HG02973 (cell line): ENCODE data around the gene ARL4A.

Experiments used
- ATAC-seq: cut with Tn5 transposase; IDR thresholded peaks from one replicate; pipeline ENCODE4 v1.9.1; 2021; ENCODE audit warnings: moderate library complexity; ENCODE audit not compliant: unreplicated experiment

ARL4A gene

GRCh38 chr7:12699299-12699698 is 11.9 kb downstream of the ARL4A start:
- no peak for ATAC-seq

- no peak for ATAC-seq
Measured at GRCh38 chr7:12701433-12701832, 14.0 kb downstream of the ARL4A start.

GRCh38 chr7:12703881-12704280 is 16.4 kb downstream of the ARL4A start:
- no peak for ATAC-seq

GRCh38 chr7:12705878-12706277 is 18.4 kb downstream of the ARL4A start:
- no peak for ATAC-seq

GRCh38 chr7:12706900-12707536 is 19.6 kb downstream of the ARL4A start:
- no peak for ATAC-seq

- no peak for ATAC-seq
Measured at GRCh38 chr7:12708314-12708713, 20.9 kb downstream of the ARL4A start.

- no peak for ATAC-seq
Measured at GRCh38 chr7:12709726-12710502, 22.5 kb downstream of the ARL4A start.

- ATAC-seq: no peak
Measured at GRCh38 chr7:12711124-12711523, 23.7 kb downstream of the ARL4A start.

GRCh38 chr7:12712236-12712635 is 24.8 kb downstream of the ARL4A start:
- ATAC-seq: no peak

- ATAC-seq: no peak
Measured at GRCh38 chr7:12713625-12714378, 26.4 kb downstream of the ARL4A start.

- ATAC-seq: no peak
Measured at GRCh38 chr7:12714379-12714737, 26.9 kb downstream of the ARL4A start.

GRCh38 chr7:12715372-12716133 is 28.1 kb downstream of the ARL4A start:
- no peak for ATAC-seq

- ATAC-seq: no peak
Measured at GRCh38 chr7:12716134-12716681, 28.8 kb downstream of the ARL4A start.

GRCh38 chr7:12716722-12717121 is 29.3 kb downstream of the ARL4A start:
- ATAC-seq: no peak

- ATAC-seq: no peak
Measured at GRCh38 chr7:12719141-12719919, 31.9 kb downstream of the ARL4A start.

GRCh38 chr7:12719981-12720865 is 32.8 kb downstream of the ARL4A start:
- no peak for ATAC-seq

GRCh38 chr7:12721286-12721830 is 33.9 kb downstream of the ARL4A start:
- no peak for ATAC-seq

GRCh38 chr7:12722136-12722535 is 34.7 kb downstream of the ARL4A start:
- no peak for ATAC-seq
